Activated T-helper 1 cell treated with Interleukin-2 at 50 U/mL for 16 hours (primary cell): Measurements from ENCODE around the gene ZNF821.
"Not testable (repeated sequence)": the region's sequence is repeated elsewhere in the genome, so short reads cannot be mapped to it uniquely, and the experiment has no call there.

Experiments
- DNase-seq: peaks from one replicate; pipeline ENCODE4 v3.0.0-alpha.2; 2020; ENCODE audit warnings: low read depth

ZNF821 gene

DNA sequence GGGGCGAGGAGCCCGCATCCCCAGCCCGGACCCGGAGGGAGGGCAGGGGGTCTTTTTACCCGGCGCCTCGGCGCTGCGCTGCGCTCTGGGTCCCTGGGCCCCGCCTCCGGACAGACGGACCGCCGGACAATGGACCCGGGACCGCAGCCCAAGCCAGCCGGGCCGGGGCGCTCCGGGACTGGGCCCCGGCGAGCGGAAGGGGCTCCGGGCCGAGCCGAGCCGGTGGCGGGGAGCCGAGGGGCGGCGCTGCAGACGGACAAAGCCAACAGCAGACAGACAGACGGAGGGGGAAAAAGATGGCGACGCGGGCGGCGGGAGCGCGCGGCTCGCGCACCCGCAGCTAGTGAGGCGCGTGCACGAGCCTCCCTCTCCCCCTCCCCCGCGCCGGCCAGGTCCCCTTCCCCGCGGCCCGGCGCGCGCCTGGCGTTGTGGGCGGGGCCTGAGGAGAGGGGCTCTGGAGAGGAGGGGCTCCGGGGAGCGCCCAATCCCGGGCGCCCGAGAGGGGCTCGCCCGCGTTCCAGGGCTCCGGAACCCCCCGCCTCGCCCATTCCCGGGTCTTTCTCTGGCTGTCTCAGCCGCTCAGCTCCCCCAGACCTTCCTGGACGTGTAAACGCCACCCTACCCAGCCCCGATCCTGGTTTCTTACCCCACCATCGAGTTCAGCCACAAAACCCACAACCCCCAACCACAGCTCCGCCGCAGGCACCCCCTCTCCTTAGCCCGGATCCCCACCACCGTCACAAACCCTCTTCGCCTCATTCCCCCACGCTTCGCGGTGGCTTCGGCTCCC lies at the start of gene ZNF821:
Gene ZNF821 (minus strand): TSS at position 334 of the 790 bp plus-strand sequence. CDS start 4,236 bp downstream, outside the sequence.
- DNase-seq = peak; percentile 64

DNA sequence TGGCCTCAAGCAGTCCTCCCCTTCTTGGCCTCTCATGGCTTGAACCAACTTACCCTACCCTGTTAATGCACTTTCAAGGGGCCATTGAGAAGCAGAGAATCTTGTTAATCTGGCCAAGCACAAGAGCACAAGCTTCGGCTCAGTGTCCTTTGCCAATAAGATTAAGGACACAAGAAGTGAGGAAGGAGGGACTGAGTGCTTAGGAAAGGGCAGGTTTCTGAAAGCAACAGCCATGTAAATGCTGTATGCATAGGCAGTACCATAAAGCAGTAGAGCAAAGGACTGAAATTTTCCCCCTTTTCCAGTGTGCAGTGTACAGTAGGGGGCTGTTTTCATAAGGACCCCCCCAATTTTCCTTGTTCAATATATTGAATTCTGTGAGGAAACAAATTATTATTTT lies 49.0 kb upstream of the ZNF821 start:
- DNase-seq = no peak

- DNase-seq = no peak
Measured at GRCh38 chr16:71931599-71931998, 47.6 kb upstream of the ZNF821 start.

DNA sequence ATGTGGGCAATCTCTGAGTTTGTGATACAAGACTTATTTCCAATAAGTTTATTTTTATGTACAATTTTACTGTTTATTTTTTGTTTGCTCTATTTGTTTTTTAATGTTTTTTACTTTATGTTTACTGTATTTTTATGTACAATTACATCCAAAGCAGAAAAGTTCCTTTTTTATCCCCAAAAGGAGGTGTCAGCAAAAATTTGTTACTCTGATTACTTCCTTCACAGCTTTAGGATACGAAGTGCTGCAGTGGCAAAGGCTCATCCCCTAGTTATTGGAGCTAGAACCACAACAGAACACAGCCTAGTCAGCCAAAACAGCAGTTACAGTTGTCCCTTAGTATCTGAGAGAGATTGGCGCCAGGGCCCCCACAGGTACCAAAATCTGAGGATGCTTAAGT lies 47.0 kb upstream of the ZNF821 start:
- no peak for DNase-seq

DNA sequence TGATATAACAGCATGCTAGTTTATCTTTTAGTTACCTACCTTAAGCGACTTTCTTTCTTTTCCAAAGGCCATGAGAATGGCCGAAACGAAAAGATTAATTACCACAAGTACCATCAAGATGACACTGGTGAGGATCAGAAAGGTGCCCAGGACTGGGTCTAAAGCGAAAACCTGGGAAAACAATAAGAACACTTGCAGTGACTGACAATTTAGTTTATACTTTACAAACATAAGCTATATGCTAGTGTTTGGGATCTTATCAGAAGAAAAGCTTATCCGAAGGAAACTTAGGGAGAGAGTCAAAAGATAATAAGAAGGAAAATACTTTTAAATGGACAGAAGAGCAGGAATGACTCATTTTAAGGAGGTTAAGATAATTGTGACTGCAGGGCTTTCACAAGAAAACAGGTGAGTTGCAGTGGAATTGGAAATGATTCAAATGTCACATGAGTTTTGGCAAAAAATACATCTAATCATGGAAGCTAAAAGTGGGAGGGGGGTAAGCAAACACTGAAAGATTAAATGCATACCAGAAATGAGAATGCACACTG lies 46.1 kb upstream of the ZNF821 start:
- DNase-seq = no peak

GRCh38 chr16:71929048-71929447 lies 45.1 kb upstream of the ZNF821 start:
- no peak for DNase-seq

- no peak for DNase-seq
Measured at GRCh38 chr16:71927787-71928186, 43.8 kb upstream of the ZNF821 start.

GRCh38 chr16:71927383-71927782 lies 43.4 kb upstream of the ZNF821 start:
- DNase-seq = no peak

DNA sequence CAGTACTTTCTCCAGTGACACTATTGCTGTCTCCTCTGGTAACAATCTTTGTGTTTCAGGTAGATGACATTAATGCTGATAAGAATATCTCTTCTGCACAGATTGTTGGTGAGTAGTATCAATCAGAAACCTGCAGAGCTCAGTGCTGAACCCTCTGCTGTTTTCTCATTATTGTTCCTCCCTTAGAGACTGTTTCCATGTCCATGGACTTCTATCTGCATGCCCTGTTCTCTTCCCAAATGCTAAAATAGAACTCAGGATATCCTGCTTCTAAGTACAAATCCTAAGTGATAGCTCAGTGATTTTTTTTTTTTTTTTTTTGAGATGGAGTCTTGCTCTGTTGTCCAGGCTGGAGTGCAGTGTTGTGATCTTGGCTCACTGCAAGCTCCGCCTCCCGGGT lies 40.7 kb upstream of the ZNF821 start:
- no peak for DNase-seq

DNA sequence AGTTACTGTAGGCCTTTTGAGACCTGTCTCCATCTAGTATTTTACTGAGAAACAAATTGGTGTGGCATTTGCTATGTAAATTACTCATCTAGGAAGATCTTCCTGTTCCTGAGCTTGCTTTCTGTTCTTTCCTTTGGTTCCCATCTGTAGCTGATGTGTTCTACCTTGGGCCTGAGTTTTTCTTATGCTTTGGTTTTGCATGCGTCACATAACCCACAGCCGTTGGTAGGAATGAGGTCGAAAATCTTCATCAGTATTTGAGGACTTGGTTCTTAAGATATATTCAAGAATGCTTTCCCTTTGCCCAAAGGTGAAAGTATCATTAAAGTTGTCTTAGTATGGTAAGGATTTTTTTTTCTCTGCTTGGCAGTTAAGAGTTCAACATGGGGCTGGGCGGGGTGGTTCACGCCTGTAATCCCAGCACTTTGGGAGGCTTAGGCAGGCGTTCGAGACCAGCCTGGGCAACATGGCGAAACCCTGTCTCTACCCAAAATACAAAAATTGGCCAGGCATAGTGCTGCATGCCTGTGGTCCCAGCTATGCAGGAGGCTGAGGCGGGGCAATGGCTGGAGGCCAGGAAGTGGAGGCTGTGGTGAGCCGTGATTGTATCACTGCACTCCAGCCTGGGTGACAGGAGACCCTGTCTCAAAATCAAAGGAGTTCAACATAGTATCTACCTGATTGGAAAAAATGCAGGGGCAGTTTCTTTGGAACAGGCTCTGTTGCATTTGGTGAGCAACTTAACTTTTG lies 40.1 kb upstream of the ZNF821 start:
- DNase-seq = no peak

GRCh38 chr16:71920658-71921057 lies 36.7 kb upstream of the ZNF821 start:
- DNase-seq = no peak

- no peak for DNase-seq
Measured at GRCh38 chr16:71919035-71919434, 35.1 kb upstream of the ZNF821 start.

- no peak for DNase-seq
Measured at GRCh38 chr16:71917900-71918299, 33.9 kb upstream of the ZNF821 start.

DNA sequence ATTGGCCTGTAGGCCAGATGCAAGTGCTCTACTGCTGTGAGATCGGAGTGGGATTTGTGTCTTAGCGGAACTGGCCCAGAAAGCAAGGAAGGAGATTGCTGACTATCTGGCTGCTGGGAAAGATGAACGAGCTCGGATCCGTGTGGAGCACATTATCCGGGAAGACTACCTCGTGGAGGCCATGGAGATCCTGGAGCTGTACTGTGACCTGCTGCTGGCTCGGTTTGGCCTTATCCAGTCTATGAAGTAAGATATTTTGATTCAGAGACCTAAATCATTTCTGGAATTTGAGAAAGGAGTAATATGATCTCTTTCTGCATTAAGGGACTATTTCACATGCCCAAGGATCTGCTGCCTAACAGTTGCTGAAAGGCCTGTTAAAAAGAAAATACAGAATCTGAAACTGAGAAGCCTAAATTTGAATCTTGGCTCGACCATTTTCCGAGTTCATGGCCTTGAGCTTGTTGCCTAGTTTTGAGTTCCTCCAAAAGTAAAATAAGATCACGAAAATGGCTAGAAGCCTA lies 32.5 kb upstream of the ZNF821 start:
- no peak for DNase-seq

GRCh38 chr16:71915350-71915749 lies 31.4 kb upstream of the ZNF821 start:
- no peak for DNase-seq

- no peak for DNase-seq
Measured at GRCh38 chr16:71914802-71915201, 30.8 kb upstream of the ZNF821 start.

DNA sequence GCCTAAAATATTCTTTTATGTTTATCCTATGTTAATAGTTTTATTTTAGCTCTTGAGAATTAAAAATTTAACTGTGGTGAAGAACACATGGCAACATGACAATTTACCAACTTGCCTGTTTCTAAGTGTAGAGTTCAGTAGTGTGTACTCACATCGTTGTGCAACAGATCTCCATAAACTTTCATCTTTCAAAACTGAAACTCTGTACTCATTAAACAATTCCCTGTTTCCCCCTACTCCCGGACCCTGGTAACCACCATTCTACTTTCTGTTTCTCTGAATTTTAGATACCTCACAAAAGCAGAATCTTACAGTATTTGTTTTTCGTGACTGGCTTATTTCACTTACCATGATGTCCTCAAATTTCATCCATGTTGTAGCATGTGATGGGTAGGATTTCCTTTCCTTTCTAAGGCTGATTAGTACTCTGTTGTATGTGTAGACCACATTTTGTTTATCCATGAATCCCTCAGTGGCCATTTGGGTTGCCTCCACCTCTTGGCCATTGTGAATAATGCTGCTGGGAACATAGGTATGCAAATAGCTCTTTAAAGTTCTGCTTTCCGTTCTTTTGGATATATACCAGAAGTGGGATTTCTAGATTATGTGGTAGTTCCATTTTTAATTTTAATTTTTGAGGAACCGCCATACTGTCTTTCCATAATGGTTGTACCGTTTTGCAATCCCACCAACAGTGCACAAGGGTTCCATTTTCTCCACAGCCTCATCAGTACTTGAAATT lies 28.7 kb upstream of the ZNF821 start:
- DNase-seq = no peak

DNA sequence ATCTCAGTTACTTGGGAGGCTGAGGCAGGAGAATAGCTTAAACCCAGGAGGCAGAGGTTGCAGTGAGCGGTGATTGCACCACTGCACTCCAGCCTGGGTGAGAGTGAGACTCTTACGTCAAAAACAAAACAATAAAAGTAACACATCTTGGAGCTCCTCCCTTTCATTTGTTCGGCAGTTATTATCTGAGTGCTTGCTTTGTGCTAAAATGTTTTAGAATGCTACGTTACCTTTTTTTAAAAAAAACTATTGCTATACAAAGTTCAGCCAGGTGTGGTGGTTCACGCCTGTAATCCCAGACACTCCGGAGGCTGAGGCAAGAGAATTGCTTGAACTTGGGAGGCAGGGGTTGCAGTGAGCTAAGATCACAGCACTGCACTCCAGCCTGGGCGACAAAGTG lies 27.1 kb upstream of the ZNF821 start:
- no peak for DNase-seq

GRCh38 chr16:71905765-71906164 lies 21.8 kb upstream of the ZNF821 start:
- not testable (repeated sequence) for DNase-seq

- no peak for DNase-seq
Measured at GRCh38 chr16:71904239-71904638, 20.3 kb upstream of the ZNF821 start.

- no peak for DNase-seq
Measured at GRCh38 chr16:71903608-71904007, 19.6 kb upstream of the ZNF821 start.

DNA sequence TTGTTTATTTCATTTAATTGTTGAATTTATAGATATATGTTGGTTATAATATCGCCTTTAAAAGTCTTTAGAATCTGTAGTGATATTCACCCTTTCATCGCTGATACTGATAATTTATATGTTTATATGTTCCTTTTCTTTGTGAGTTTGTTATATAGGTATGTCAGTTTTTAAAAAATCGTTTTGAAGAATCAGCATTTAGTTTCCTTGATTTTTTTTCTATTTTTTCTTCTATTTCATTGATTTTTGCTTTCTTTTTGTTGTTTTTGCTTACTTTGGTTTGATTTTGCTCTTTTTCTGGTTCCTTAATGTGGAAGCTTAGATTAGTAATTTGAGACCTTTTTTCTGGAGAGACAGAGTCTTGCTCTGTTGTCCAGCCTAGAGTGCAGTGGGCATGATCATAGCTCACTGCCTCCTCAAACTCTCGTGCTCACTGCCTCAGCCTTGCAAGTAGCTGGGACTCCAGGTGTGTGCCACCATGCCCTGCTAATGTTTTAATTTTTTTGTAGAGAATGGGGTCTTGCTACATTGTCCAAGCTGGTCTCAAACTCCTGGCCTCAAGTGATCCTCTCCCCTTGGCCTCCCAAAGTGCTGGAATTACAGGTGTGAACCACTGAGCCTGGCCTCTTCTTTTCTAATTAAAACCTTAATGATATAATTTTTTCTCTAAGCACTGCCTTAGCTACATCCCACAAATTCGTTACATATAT lies 18.8 kb upstream of the ZNF821 start:
- no peak for DNase-seq
